Mucosa of rectum (tissue), 2 donors: ENCODE measurements around the gene CDK6.

ENCODE experiments used
- H3K27ac ChIP-seq, 2 donors: one replicate each; pipeline ENCODE4 v1.7.0; 2013; ENCODE audit warnings: inconsistent platforms in 2 of 2, low read depth in 2 of 2, low read length in 2 of 2
- H3K27me3 ChIP-seq, 2 donors: one replicate each; pipeline ENCODE4 v1.7.0; 2013; ENCODE audit warnings: low read length in 2 of 2; ENCODE audit not compliant: control insufficient read depth in 2 of 2, insufficient read depth in 2 of 2
- H3K36me3 ChIP-seq, 2 donors: one replicate each; pipeline ENCODE4 v1.7.0; 2013; ENCODE audit warnings: low read length in 2 of 2; ENCODE audit not compliant: control insufficient read depth in 2 of 2, insufficient read depth in 2 of 2
- H3K4me1 ChIP-seq, 2 donors: one replicate each; pipeline ENCODE4 v1.7.0; 2013; ENCODE audit warnings: low read length in 2 of 2, mild to moderate bottlenecking in 1 of 2; ENCODE audit not compliant: control insufficient read depth in 2 of 2, insufficient read depth in 2 of 2
- H3K4me3 ChIP-seq, 2 donors: one replicate each; pipeline ENCODE4 v1.7.0; 2013; ENCODE audit warnings: low read length in 2 of 2
- H3K9ac ChIP-seq, 2 donors: one replicate each; pipeline ENCODE4 v1.7.0; 2013; ENCODE audit warnings: low read length in 2 of 2, low read depth in 1 of 2, mild to moderate bottlenecking in 1 of 2
- H3K9me3 ChIP-seq, 2 donors: one replicate each; pipeline ENCODE4 v1.7.0; 2013; ENCODE audit warnings: low read length in 2 of 2; ENCODE audit not compliant: control insufficient read depth in 2 of 2
- donor health status: healthy.
- donor health status: Normal muscosa, but diverticular disease.

CDK6 gene

GRCh38 chr7:92813390-92814024 lies 22.9 kb downstream of the CDK6 start:
- peak overlapping the region in 1 of 2 donors; percentile 14 for H3K9ac ChIP-seq
- peaks cover 0 to 18% of the 10 kb centered on the region in 2 donors for H3K4me1 ChIP-seq
- H3K27me3 ChIP-seq, result no peaks in the 10 kb centered on the region
- peaks cover 0 to 5% of the 10 kb centered on the region in 2 donors for H3K9me3 ChIP-seq
- H3K27ac ChIP-seq, result peak overlapping the region in 1 of 2 donors; percentile 53
- peak overlapping the region in 1 of 2 donors; percentile 22 for H3K4me3 ChIP-seq
- no peaks in the 10 kb centered on the region for H3K36me3 ChIP-seq

GRCh38 chr7:92811158-92811557 lies 25.2 kb downstream of the CDK6 start:
- no peak overlapping the region for H3K4me3 ChIP-seq
- H3K9ac ChIP-seq, result no peak overlapping the region
- H3K36me3 ChIP-seq, result no peaks in the 10 kb centered on the region
- H3K4me1 ChIP-seq, result peaks cover 0 to 24% of the 10 kb centered on the region in 2 donors
- no peak overlapping the region for H3K27ac ChIP-seq
- H3K9me3 ChIP-seq, result peaks cover 0 to 5% of the 10 kb centered on the region in 2 donors
- no peaks in the 10 kb centered on the region for H3K27me3 ChIP-seq

GRCh38 chr7:92809760-92810573 lies 26.4 kb downstream of the CDK6 start:
- no peaks in the 10 kb centered on the region for H3K27me3 ChIP-seq
- H3K9me3 ChIP-seq, result no peaks in the 10 kb centered on the region
- H3K4me3 ChIP-seq, result no peak overlapping the region
- H3K9ac ChIP-seq, result peak overlapping the region in 1 of 2 donors; percentile 7
- no peaks in the 10 kb centered on the region for H3K36me3 ChIP-seq
- H3K27ac ChIP-seq, result peak overlapping the region; percentile 67 to 76
- H3K4me1 ChIP-seq, result peaks cover 0 to 24% of the 10 kb centered on the region in 2 donors

GRCh38 chr7:92809397-92809759 lies 27.0 kb downstream of the CDK6 start:
- Histone ChIP-seq H3K27me3 (no peaks in the 10 kb centered on the region), H3K27ac (peak overlapping the region; percentile 67 to 76), H3K9me3 (no peaks in the 10 kb centered on the region), H3K4me3 (no peak overlapping the region), H3K4me1 (peaks cover 0 to 24% of the 10 kb centered on the region in 2 donors), H3K36me3 (no peaks in the 10 kb centered on the region), H3K9ac (peak overlapping the region in 1 of 2 donors; percentile 7)

- Histone ChIP-seq H3K9me3 (no peaks in the 10 kb centered on the region), H3K27ac (no peak overlapping the region), H3K9ac (no peak overlapping the region), H3K36me3 (no peaks in the 10 kb centered on the region), H3K4me1 (peaks cover 0 to 24% of the 10 kb centered on the region in 2 donors), H3K4me3 (no peak overlapping the region), H3K27me3 (no peaks in the 10 kb centered on the region)
These were observed 27.7 kb downstream of the CDK6 start for GRCh38 chr7:92808635-92809034.

- Histone ChIP-seq H3K27ac (no peak overlapping the region), H3K4me1 (peaks cover 2 to 22% of the 10 kb centered on the region in 2 donors), H3K4me3 (no peak overlapping the region), H3K9me3 (no peaks in the 10 kb centered on the region), H3K9ac (no peak overlapping the region), H3K27me3 (no peaks in the 10 kb centered on the region), H3K36me3 (no peaks in the 10 kb centered on the region)
These were observed 28.4 kb downstream of the CDK6 start for GRCh38 chr7:92808006-92808405.

- Histone ChIP-seq H3K27ac (no peak overlapping the region), H3K27me3 (no peaks in the 10 kb centered on the region), H3K4me1 (peaks cover 7 to 30% of the 10 kb centered on the region in 2 donors), H3K36me3 (no peaks in the 10 kb centered on the region), H3K4me3 (no peak overlapping the region), H3K9ac (no peak overlapping the region), H3K9me3 (no peaks in the 10 kb centered on the region)
These were observed 29.9 kb downstream of the CDK6 start for GRCh38 chr7:92806496-92806895.

GRCh38 chr7:92802406-92802805 lies 34.0 kb downstream of the CDK6 start:
- Histone ChIP-seq H3K36me3 (no peaks in the 10 kb centered on the region), H3K27me3 (no peaks in the 10 kb centered on the region), H3K27ac (peak overlapping the region in 1 of 2 donors; percentile 13), H3K9me3 (no peaks in the 10 kb centered on the region), H3K9ac (no peak overlapping the region), H3K4me1 (peaks cover 9 to 24% of the 10 kb centered on the region in 2 donors), H3K4me3 (no peak overlapping the region)

GRCh38 chr7:92799446-92800211 lies 36.7 kb downstream of the CDK6 start:
- Histone ChIP-seq H3K9ac (no peak overlapping the region), H3K4me1 (peaks cover 9 to 23% of the 10 kb centered on the region in 2 donors), H3K4me3 (no peak overlapping the region), H3K27me3 (no peaks in the 10 kb centered on the region), H3K36me3 (no peaks in the 10 kb centered on the region), H3K9me3 (no peaks in the 10 kb centered on the region), H3K27ac (no peak overlapping the region)
